ENCODE data around the gene ROCK1. TPM values are rescaled to one million over a fixed set of nuclear protein-coding genes. Genes with fewer than 3 reads are reported as not detected.

Gene ROCK1
- total and polyA plus RNA-seq, 5 experiments from 2014 or later, result 20.0 to 84.3 (median 28.9) TPM

DNA sequence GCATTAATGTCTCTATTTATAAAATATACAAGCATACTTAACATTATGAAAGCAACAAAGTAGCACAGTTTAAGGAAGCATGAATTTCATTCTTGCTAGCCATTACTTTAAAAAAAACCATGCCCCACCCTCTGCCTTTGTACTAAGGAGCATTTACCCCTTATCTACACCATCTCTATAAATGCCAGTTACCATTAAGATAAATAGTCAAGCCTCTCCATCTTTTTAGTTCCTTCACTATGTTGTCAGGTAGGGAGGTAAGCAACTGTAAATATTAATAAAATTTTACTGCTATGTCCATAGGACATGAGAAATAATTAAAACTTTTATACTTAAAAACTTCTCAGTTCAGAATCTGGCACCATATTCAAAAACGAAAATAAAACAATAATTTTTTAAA is 42.1 kb downstream of the ROCK1 start:
- Mint-ChIP-seq H3K9me3 (no peaks in the 10 kb centered on the region), H3K4me1 (peaks cover 17 to 53% (median 40%) of the 10 kb centered on the region in 4 donors), H3K27me3 (no peaks in the 10 kb centered on the region), H3K27ac (no peak overlapping the region), H3K4me3 (no peak overlapping the region), H3K36me3 (peaks cover 0 to 34% (median 3%) of the 10 kb centered on the region in 3 donors)
- POLR2A ChIA-PET, result interaction anchor here (1.3 kb wide), 1 partner anchor 42 kb away, joined by 3 read pairs; the partner anchor contains the start of gene ROCK1
- ATAC-seq (no peak), DNase-seq (no peak)

DNA sequence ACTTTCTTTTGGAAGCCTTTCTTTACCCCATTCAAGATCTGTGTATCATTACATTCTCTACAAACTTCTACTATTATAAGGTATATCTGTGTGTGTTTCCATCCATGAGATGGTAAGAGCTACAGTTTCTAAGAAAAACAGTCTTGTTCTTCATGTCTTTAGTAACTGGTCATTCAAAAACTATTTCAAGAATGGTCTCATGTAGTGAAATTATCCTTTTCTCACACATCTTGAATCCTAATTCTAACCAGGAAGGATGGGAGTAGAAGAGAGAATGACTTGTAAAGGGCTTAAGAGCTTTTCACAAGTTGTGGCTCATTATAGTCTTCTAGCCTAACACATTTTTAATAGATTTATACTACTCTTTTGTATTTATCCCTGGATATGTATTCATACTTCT is 47.3 kb downstream of the ROCK1 start:
- DNase-seq (no peak), ATAC-seq (no peak)
- Mint-ChIP-seq H3K4me1 (peaks cover 20 to 39% (median 32%) of the 10 kb centered on the region in 4 donors), H3K9me3 (no peaks in the 10 kb centered on the region), H3K4me3 (no peak overlapping the region), H3K36me3 (peaks cover 0 to 40% (median 18%) of the 10 kb centered on the region in 3 donors), H3K27ac (peak overlapping the region in 2 of 10 donors; percentile 2 to 50), H3K27me3 (no peaks in the 10 kb centered on the region)
- POLR2A ChIA-PET, result no interaction called here

DNA sequence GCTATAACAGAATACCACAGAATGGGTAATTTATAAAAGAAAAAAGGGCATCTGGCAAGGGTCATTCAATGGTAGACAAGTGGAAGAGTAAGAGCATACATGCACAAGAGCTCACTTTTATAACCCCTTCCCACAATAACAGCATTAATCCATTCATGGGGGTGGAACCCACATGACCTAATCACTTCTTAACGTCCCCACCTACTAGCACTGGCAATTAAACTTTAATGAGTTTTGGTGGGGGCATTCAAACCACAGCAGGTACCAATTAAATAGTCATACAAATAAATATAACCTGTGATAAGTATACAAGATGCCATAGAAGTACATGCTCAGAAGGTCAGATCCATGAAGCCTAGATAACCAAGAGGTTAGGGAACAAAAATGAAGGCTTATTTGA is 48.6 kb downstream of the ROCK1 start:
- no peak overlapping the region for H3K4me3 Mint-ChIP-seq
- DNase-seq (no peak), ATAC-seq (no peak)
- H3K36me3 Mint-ChIP-seq, result peaks cover 0 to 35% (median 14%) of the 10 kb centered on the region in 3 donors
- peaks cover 21 to 41% (median 32%) of the 10 kb centered on the region in 4 donors for H3K4me1 Mint-ChIP-seq
- no peaks in the 10 kb centered on the region for H3K27me3 Mint-ChIP-seq
- POLR2A ChIA-PET, result interaction anchor here (1.6 kb wide), 1 partner anchor 48 kb away, joined by 4 read pairs; the partner anchor contains the start of gene ROCK1
- H3K27ac Mint-ChIP-seq, result peak overlapping the region in 2 of 10 donors; percentile 19 to 20
- no peaks in the 10 kb centered on the region for H3K9me3 Mint-ChIP-seq

DNA sequence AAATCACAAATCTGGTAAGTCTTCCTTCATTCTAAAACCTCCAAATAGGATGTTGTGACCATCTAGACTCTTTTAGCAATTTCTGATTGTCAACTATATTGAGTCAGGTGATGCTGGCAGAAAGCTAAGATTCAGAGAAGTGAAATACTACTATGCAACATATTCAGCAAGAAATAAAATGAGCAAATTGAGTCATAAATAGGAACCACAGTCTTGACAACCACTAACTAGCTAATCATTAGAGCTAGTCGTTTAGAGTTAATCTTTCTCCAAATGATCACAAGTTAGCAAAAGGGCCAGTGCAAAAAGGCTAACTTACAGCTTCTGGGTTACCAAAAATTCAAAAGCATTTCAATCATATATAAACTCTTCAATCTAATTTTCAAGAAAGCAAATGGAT is 54.5 kb downstream of the ROCK1 start:
- no peaks in the 10 kb centered on the region for H3K9me3 Mint-ChIP-seq
- DNase-seq (no peak), ATAC-seq (no peak)
- no peak overlapping the region for H3K4me3 Mint-ChIP-seq
- POLR2A ChIA-PET, result no interaction called here
- H3K36me3 Mint-ChIP-seq, result peaks cover 0 to 13% (median 9%) of the 10 kb centered on the region in 3 donors
- no peaks in the 10 kb centered on the region for H3K27me3 Mint-ChIP-seq
- H3K4me1 Mint-ChIP-seq, result peaks cover 8 to 39% (median 23%) of the 10 kb centered on the region in 4 donors
- H3K27ac Mint-ChIP-seq, result no peak overlapping the region

DNA sequence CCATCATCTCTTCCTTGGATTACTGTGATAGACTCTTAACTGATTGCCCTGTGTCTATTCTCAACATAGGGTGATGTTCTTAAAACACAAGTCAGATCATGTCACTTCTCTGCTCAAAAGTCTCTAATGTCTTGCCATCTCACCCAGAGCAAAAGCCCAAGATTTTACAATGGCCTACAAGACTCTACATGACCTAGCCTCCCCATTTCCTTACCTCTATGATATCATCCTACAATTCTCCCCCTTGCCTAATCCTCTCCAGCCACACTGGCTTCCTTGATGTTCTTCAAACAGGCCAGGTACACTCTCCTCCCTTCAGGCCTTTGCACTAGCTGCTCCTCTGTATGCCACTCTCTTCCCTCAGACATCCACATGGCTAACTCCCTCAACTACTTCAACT is 55.1 kb downstream of the ROCK1 start:
- Mint-ChIP-seq H3K4me3 (no peak overlapping the region), H3K9me3 (no peaks in the 10 kb centered on the region), H3K4me1 (peaks cover 8 to 41% (median 24%) of the 10 kb centered on the region in 4 donors), H3K36me3 (peaks cover 0 to 8% (median 5%) of the 10 kb centered on the region in 3 donors), H3K27ac (no peak overlapping the region), H3K27me3 (no peaks in the 10 kb centered on the region)
- DNase-seq (no peak), ATAC-seq (no peak)
- POLR2A ChIA-PET, result no interaction called here

DNA sequence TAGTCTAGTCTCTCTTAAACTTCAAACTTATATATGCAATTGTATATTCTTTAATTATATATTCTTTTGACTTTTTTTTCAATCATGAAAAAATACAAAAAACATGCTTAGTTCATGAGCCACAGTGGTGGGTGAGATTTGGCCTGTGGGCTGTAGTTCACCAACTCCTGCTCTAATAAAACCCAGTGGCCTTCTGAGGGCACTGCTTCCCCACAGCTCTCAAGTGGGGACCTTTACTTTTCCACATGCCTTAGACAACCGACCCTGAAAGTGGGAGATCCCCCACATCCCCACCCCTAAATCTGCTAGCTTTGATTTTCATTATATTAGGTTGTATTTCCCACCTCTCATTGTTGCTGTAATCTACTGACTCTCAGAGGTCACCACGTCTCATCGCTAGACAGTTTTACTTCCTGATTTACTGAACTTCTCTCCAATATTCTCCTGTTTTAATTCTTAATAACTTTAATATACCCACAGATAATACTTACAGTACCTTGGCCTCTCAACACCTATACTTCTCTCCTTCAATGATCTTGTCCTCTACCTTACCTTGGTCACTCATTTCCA is 57.3 kb downstream of the ROCK1 start:
- Mint-ChIP-seq H3K4me3 (no peak overlapping the region), H3K27me3 (no peaks in the 10 kb centered on the region), H3K9me3 (no peaks in the 10 kb centered on the region), H3K27ac (no peak overlapping the region), H3K4me1 (peaks cover 15 to 48% (median 40%) of the 10 kb centered on the region in 4 donors), H3K36me3 (peaks cover 0 to 4% (median 0%) of the 10 kb centered on the region in 3 donors)
- ATAC-seq (peak in 1 of 2 donors; percentile 33), DNase-seq (no peak)
- POLR2A ChIA-PET, result interaction anchor here (0.6 kb wide), 1 partner anchor 58 kb away, joined by 3 read pairs; the partner anchor contains the start of gene ROCK1

DNA sequence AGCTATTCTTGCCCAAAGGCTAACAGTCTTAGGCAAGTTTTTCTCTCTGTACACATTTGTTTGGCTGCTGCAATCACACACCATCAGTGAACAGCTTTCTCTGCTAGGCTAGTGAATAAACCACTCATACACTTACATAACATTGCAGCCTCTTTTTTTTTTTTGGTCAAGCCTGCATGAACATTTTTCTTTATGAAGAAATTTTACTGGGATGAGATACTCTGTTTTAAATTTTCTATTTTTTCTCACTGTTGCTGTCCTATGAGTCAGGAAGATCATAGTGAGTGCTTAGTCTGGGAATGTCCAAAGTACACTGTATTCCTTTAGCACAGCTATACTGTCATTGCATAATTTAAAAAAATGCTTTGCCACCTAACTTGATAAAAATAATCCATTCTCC is 58.5 kb downstream of the ROCK1 start:
- Mint-ChIP-seq H3K4me1 (peaks cover 12 to 49% (median 38%) of the 10 kb centered on the region in 4 donors), H3K9me3 (no peaks in the 10 kb centered on the region), H3K4me3 (no peak overlapping the region), H3K27ac (peak overlapping the region in 4 of 10 donors; percentile 26 to 41 (median 36)), H3K36me3 (peaks cover 0 to 4% (median 0%) of the 10 kb centered on the region in 3 donors), H3K27me3 (no peaks in the 10 kb centered on the region)
- POLR2A ChIA-PET, result interaction anchor here (1.5 kb wide), 1 partner anchor 58 kb away, joined by 4 read pairs; the partner anchor contains the start of gene ROCK1
- ATAC-seq (no peak), DNase-seq (no peak)

DNA sequence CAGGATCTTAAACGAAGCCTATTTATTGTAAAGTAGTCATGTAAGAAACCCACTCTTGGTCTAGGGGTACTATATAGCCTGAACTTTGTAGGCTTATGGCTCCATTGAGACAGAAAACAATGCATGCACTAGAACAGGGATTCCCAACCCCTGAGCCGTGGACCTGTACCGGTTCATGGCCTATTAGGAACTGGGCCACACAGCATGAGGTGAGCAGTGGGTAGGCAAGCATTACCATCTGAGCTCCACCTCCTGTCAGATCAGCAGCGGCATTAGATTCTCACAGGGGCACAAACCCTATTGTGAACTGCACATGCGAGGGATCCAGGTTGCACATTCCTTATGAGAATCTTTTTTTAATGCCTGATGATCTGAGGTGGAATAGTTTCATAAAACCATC is 59.2 kb downstream of the ROCK1 start:
- Mint-ChIP-seq H3K4me1 (peaks cover 12 to 53% (median 40%) of the 10 kb centered on the region in 4 donors), H3K36me3 (peaks cover 0 to 11% (median 2%) of the 10 kb centered on the region in 3 donors), H3K9me3 (no peaks in the 10 kb centered on the region), H3K27ac (no peak overlapping the region), H3K4me3 (no peak overlapping the region), H3K27me3 (no peaks in the 10 kb centered on the region)
- POLR2A ChIA-PET, result interaction anchor here (1.5 kb wide), 1 partner anchor 59 kb away, joined by 4 read pairs; the partner anchor contains the start of gene ROCK1
- DNase-seq (no peak), ATAC-seq (no peak)

DNA sequence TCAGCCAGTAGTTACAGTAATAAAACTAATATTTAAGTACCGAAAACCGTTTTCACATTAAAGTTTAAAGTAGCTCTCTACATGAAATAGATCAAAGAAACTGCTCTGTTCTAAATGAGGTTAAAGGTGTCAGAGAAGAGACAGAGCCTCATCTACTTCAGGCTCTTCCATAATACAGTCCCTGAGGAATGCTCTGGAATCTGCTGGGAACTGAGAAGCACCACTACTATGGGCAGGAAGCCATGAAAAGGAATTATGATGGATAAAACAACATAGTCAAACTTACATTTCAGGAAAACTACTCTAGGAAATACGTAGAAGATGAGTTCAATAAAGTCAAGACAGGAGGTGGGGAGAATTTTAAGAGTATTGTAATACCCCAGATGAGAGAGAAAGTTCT is 60.0 kb downstream of the ROCK1 start:
- no peak for ATAC-seq
- Mint-ChIP-seq H3K4me1 (peaks cover 12 to 60% (median 43%) of the 10 kb centered on the region in 4 donors), H3K9me3 (no peaks in the 10 kb centered on the region), H3K36me3 (peaks cover 0 to 18% (median 4%) of the 10 kb centered on the region in 3 donors), H3K4me3 (peak overlapping the region in 1 of 10 donors; percentile 2), H3K27me3 (no peaks in the 10 kb centered on the region), H3K27ac (peak overlapping the region in 7 of 10 donors; percentile 6 to 70 (median 23))
- DNase-seq, result no peak
- POLR2A ChIA-PET, result interaction anchor here (0.5 kb wide), 1 partner anchor 26 kb away, joined by 3 read pairs; no protein-coding TSS in a partner anchor

DNA sequence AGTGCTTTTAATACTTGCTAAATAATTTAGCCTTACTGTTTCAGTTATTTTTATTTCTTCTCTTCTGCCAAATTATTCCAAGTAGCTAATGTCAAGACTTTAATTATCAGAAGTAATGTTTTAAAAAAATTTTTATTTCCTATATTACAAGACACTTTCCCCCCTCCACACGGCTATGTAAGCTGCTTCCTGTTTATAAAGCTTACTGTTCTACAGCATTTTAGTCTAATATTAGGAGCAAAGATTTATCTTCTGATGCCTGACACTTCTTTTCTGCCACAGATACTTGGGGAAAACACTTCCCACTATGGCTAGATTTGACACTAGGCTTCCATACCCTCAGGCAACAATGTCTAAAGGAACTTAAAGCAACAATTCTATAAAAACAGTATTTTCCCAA is 62.3 kb downstream of the ROCK1 start:
- Mint-ChIP-seq H3K27ac (peak overlapping the region in 8 of 10 donors; percentile 38 to 84 (median 75)), H3K4me3 (no peak overlapping the region), H3K36me3 (peaks cover 0 to 32% (median 13%) of the 10 kb centered on the region in 3 donors), H3K9me3 (no peaks in the 10 kb centered on the region), H3K4me1 (peaks cover 14 to 76% (median 48%) of the 10 kb centered on the region in 4 donors), H3K27me3 (no peaks in the 10 kb centered on the region)
- POLR2A ChIA-PET, result interaction anchor here (1.8 kb wide), 1 partner anchor 62 kb away, joined by 4 read pairs; the partner anchor contains the start of gene ROCK1
- ATAC-seq (no peak), DNase-seq (no peak)

DNA sequence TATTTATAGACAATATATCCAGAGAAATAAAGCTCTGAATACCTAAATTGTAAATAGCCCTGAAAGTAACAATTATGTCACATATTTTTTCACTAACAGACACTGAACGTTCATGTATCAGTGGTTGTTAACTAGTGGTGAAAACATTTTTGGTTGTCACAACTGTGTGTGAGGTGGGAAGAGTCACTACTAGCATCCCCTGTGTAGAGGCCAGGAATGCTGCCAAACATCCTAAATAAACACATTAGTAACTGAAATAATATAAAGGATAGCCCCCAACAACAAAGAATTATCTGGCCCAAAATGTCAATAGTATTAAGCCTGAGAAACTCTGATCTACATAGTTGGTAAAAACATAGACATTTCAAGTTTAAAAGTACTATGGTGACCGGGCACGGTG is 64.5 kb downstream of the ROCK1 start:
- DNase-seq (no peak), ATAC-seq (no peak)
- Mint-ChIP-seq H3K27me3 (no peaks in the 10 kb centered on the region), H3K27ac (peak overlapping the region in 6 of 10 donors; percentile 29 to 68 (median 58)), H3K36me3 (peaks cover 0 to 46% (median 15%) of the 10 kb centered on the region in 3 donors), H3K4me3 (no peak overlapping the region), H3K9me3 (no peaks in the 10 kb centered on the region), H3K4me1 (peaks cover 14 to 63% (median 38%) of the 10 kb centered on the region in 4 donors)
- POLR2A ChIA-PET, result no interaction called here

DNA sequence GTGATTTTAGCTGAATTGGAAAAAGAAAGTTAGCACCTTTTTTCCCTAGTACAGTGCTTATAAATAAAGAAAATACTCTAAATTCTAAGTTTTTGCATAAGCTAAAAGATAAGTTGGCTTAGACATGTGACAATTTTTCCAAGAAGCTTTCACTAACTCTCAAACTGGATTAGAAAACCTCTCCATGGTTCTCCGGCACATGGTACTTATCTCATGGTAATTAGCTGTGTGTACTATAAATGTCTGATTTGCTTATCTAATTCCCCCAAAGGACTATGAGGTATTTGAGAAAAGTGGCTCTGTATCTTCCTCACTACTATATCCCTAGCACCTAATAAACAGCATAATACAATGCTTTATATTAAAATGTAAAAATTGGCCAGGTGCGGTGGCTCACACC is 71.1 kb downstream of the ROCK1 start:
- no peak for DNase-seq

DNA sequence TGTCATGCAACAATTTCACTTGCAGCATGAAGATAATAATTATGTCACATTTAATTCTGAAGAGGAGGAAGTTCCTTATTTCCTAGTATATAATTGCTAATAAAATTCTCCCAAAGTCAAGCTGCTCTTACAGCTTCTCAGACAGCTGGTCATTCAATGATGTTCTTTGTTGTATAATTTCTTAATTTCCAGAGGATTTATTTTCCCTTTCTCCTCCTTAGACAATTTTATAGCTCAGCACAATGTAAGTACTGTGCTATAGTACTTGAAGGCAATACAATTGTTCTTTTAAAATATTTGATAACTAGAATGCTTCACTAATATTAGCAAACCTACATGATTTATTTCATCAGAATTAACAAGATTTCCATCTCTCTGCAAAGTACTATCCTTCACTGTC is 73.4 kb downstream of the ROCK1 start:
- Mint-ChIP-seq H3K4me1 (peaks cover 5 to 7% (median 6%) of the 10 kb centered on the region in 4 donors), H3K36me3 (peaks cover 15 to 73% (median 25%) of the 10 kb centered on the region in 3 donors), H3K27ac (peak overlapping the region in 4 of 10 donors; percentile 2 to 64 (median 39)), H3K9me3 (peaks cover 0 to 3% (median 0%) of the 10 kb centered on the region in 9 donors), H3K4me3 (no peak overlapping the region), H3K27me3 (no peaks in the 10 kb centered on the region)
- ATAC-seq (no peak), DNase-seq (no peak)
- POLR2A ChIA-PET, result no interaction called here

More for the DNA sequence above, 71.1 kb downstream of the ROCK1 start:
- peaks cover 0 to 16% (median 3%) of the 10 kb centered on the region in 4 donors for H3K4me1 Mint-ChIP-seq
- H3K9me3 Mint-ChIP-seq, result no peaks in the 10 kb centered on the region
- no peak overlapping the region for H3K4me3 Mint-ChIP-seq
- POLR2A ChIA-PET, result no interaction called here
- ATAC-seq, result no peak
- peak overlapping the region in 2 of 10 donors; percentile 13 to 40 for H3K27ac Mint-ChIP-seq
- peaks cover 9 to 68% (median 20%) of the 10 kb centered on the region in 3 donors for H3K36me3 Mint-ChIP-seq
- no peaks in the 10 kb centered on the region for H3K27me3 Mint-ChIP-seq
